IMR-90 (cell line): ENCODE results near the gene CRIP1. TPM values are rescaled to one million over a fixed set of nuclear protein-coding genes. Genes with fewer than 3 reads are reported as not detected.

Source experiments
- ATAC-seq: fragments of 200-7000 bp; cut with Tn5 transposase; 2 replicates; pipeline ENCODE4 v1.9.1; 2020; ENCODE audit warnings: low read depth, mild to moderate bottlenecking, moderate library complexity
- BruUV-seq: library from RNA; stranded (reverse); fragments of 400-500 nt; replicated peaks from 2 replicates; lab custom pipeline; 2021; lab: Mats Ljungman, UMichigan
- CTCF ChIA-PET: fragments of 300-600 bp; formaldehyde crosslinking; extraction: SDS; loops from one replicate; lab custom pipeline; 2021; ENCODE audit warnings: antibody characterized with exemption; lab: Yijun Ruan, JAX
- POLR2A ChIA-PET: fragments of 300-600 bp; sonication (Branson Sonifier 250); formaldehyde crosslinking; loops from one replicate; lab custom pipeline; 2022; ENCODE audit warnings: antibody characterized with exemption; ENCODE audit not compliant: unreplicated experiment; lab: Charles Lee
- DNase-seq: peaks from one replicate; pipeline ENCODE4 v3.0.0; 2013
- H2AFZ ChIP-seq: replicated peaks from 2 replicates; pipeline ENCODE3; 2013; ENCODE audit warnings: low read length, mild to moderate bottlenecking; ENCODE audit not compliant: poor library complexity
- H2AK5ac ChIP-seq: 2 replicates; pipeline ENCODE4 v1.6.1; 2013; ENCODE audit warnings: low read depth, low read length, inconsistent platforms
- H2AK9ac ChIP-seq: replicated peaks from 2 replicates; pipeline ENCODE3; 2013; ENCODE audit warnings: mild to moderate bottlenecking, low read depth, low read length, moderate library complexity; ENCODE audit not compliant: poor library complexity
- H2BK120ac ChIP-seq: 2 replicates; pipeline ENCODE4 v1.6.1; 2013; ENCODE audit warnings: low read depth, low read length, inconsistent platforms
- H2BK15ac ChIP-seq: 3 replicates; pipeline ENCODE4 v1.6.1; 2013; ENCODE audit warnings: low read depth, low read length, inconsistent platforms
- H2BK20ac ChIP-seq: 2 replicates; pipeline ENCODE4 v1.6.1; 2013; ENCODE audit warnings: low read depth, mild to moderate bottlenecking, inconsistent platforms, low read length, moderate library complexity
- H2BK5ac ChIP-seq: 2 replicates; pipeline ENCODE4 v1.6.1; 2013; ENCODE audit warnings: mild to moderate bottlenecking, low read depth, low read length, inconsistent platforms; ENCODE audit not compliant: poor library complexity, severe bottlenecking
- H3K14ac ChIP-seq: replicated peaks from 2 replicates; pipeline ENCODE4 v1.6.1; 2013; ENCODE audit warnings: low read depth, low read length, inconsistent platforms
- H3K18ac ChIP-seq: 2 replicates; pipeline ENCODE4 v1.6.1; 2013; ENCODE audit warnings: low read depth, low read length, control low read depth
- H3K23ac ChIP-seq: 2 replicates; pipeline ENCODE4 v1.6.1; 2013; ENCODE audit warnings: low read depth, low read length, inconsistent platforms
- H3K27ac ChIP-seq: 2 replicates; pipeline ENCODE4 v1.5.1; 2013; ENCODE audit warnings: mild to moderate bottlenecking, control low read depth, low read length; ENCODE audit not compliant: insufficient read depth
- H3K27me3 ChIP-seq: 2 replicates; pipeline ENCODE4 v1.6.1; 2013; ENCODE audit warnings: low read length; ENCODE audit not compliant: control insufficient read depth, insufficient read depth
- H3K36me3 ChIP-seq: 2 replicates; pipeline ENCODE4 v1.6.1; 2013; ENCODE audit warnings: low read length, mixed read lengths; ENCODE audit not compliant: control insufficient read depth, insufficient read depth
- H3K4ac ChIP-seq: 2 replicates; pipeline ENCODE4 v1.6.1; 2013; ENCODE audit warnings: low read depth, low read length, inconsistent platforms
- H3K4me1 ChIP-seq: 2 replicates; pipeline ENCODE4 v1.6.1; 2013; ENCODE audit warnings: low read length, mixed read lengths; ENCODE audit not compliant: control insufficient read depth, insufficient read depth
- H3K4me2 ChIP-seq: 2 replicates; pipeline ENCODE4 v1.6.1; 2013; ENCODE audit warnings: low read depth, mild to moderate bottlenecking, control low read depth, low read length, moderate library complexity
- H3K4me3 ChIP-seq: 2 replicates; pipeline ENCODE4 v1.5.1; 2013; ENCODE audit warnings: low read depth, mild to moderate bottlenecking, control low read depth, low read length, moderate library complexity; ENCODE audit not compliant: insufficient read depth
- H3K56ac ChIP-seq: 2 replicates; pipeline ENCODE4 v1.6.1; 2013; ENCODE audit warnings: low read length, inconsistent platforms; ENCODE audit not compliant: insufficient read depth; ENCODE audit errors: extremely low read depth
- H3K79me1 ChIP-seq, 2 experiments: 2 replicates each; pipeline ENCODE4 v1.6.1; 2013; ENCODE audit warnings: low read length in 2 of 2, inconsistent platforms in 1 of 2, low read depth in 1 of 2
- H3K9ac ChIP-seq: 2 replicates; pipeline ENCODE4 v1.6.1; 2013; ENCODE audit warnings: low read depth, low read length, control low read depth
- H3K9me1 ChIP-seq: 2 replicates; pipeline ENCODE4 v1.6.1; 2013; ENCODE audit warnings: low read length, inconsistent platforms; ENCODE audit not compliant: insufficient read depth
- H3K9me3 ChIP-seq: 2 replicates; pipeline ENCODE4 v1.6.1; 2013; ENCODE audit warnings: low read length; ENCODE audit not compliant: control insufficient read depth, insufficient read depth
- H4K20me1 ChIP-seq: 2 replicates; pipeline ENCODE4 v1.6.1; 2013; ENCODE audit warnings: low read length, inconsistent platforms; ENCODE audit not compliant: insufficient read depth
- H4K5ac ChIP-seq: 2 replicates; pipeline ENCODE4 v1.6.1; 2013; ENCODE audit warnings: mild to moderate bottlenecking, low read depth, low read length, control low read depth
- H4K8ac ChIP-seq, 2 experiments: 2 replicates each; pipeline ENCODE4 v1.6.1; 2013; ENCODE audit warnings: low read depth in 2 of 2, low read length in 2 of 2, control low read depth in 1 of 2, inconsistent platforms in 1 of 2
- H4K91ac ChIP-seq: 2 replicates; pipeline ENCODE4 v1.6.1; 2013; ENCODE audit warnings: low read depth, low read length, inconsistent platforms; ENCODE audit not compliant: insufficient read depth
- BHLHE40 ChIP-seq: fragments of 150-350 bp; IDR thresholded peaks from 2 replicates; pipeline ENCODE4 v1.6.1; 2016; ENCODE audit warnings: mild to moderate bottlenecking, low read depth, low read length
- CEBPB ChIP-seq: IDR thresholded peaks from 2 replicates; pipeline ENCODE4 v1.6.1; 2012; ENCODE audit warnings: low read depth, low read length, improper control_type of control experiment
- CHD1 ChIP-seq: IDR thresholded peaks from 2 replicates; pipeline ENCODE4 v1.6.1; 2012; ENCODE audit warnings: low read depth, low read length, improper control_type of control experiment
- FOS ChIP-seq: fragments of 150-350 bp; IDR thresholded peaks from 2 replicates; pipeline ENCODE4 v1.6.1; 2016; ENCODE audit warnings: low read depth, low read length
- MAFK ChIP-seq: IDR thresholded peaks from 2 replicates; pipeline ENCODE4 v1.6.1; 2012; ENCODE audit warnings: low read depth, low read length, improper control_type of control experiment
- MAZ ChIP-seq: IDR thresholded peaks from 2 replicates; pipeline ENCODE4 v1.6.1; 2012; ENCODE audit warnings: low read depth, mild to moderate bottlenecking, low read length, improper control_type of control experiment, moderate library complexity, borderline replicate concordance
- MXI1 ChIP-seq: IDR thresholded peaks from 2 replicates; pipeline ENCODE4 v1.6.1; 2012; ENCODE audit warnings: low read depth, mild to moderate bottlenecking, low read length, moderate library complexity, borderline replicate concordance
- NFE2L2 ChIP-seq: fragments of 150-350 bp; IDR thresholded peaks from 2 replicates; pipeline ENCODE4 v1.6.1; 2016; ENCODE audit warnings: low read depth, mild to moderate bottlenecking, low read length
- POLR2A ChIP-seq: IDR thresholded peaks from 2 replicates; pipeline ENCODE4 v1.6.1; 2012; ENCODE audit warnings: mild to moderate bottlenecking, low read depth, low read length
- RAD21 ChIP-seq: IDR thresholded peaks from 2 replicates; pipeline ENCODE4 v1.6.1; 2012; ENCODE audit warnings: low read length, improper control_type of control experiment
- RCOR1 ChIP-seq: IDR thresholded peaks from 2 replicates; pipeline ENCODE4 v1.6.1; 2012; ENCODE audit warnings: mild to moderate bottlenecking, low read length, improper control_type of control experiment; ENCODE audit not compliant: insufficient replicate concordance
- RFX5 ChIP-seq: IDR thresholded peaks from 2 replicates; pipeline ENCODE4 v1.8.0; 2012; ENCODE audit warnings: low read depth, mild to moderate bottlenecking, low read length, moderate library complexity
- SMC3 ChIP-seq: fragments of 150-350 bp; IDR thresholded peaks from 2 replicates; pipeline ENCODE4 v1.6.1; 2016; ENCODE audit warnings: low read depth, mild to moderate bottlenecking, antibody characterized with exemption, low read length, moderate library complexity
- WGBS, 2 experiments: methylation state at CpG; one replicate each; pipeline versions ENCODE4 v1.1.5 to v1.1.7; 2013; ENCODE audit warnings: missing lambda C conversion rate in 2 of 2; ENCODE audit not compliant: insufficient read length in 1 of 2; ENCODE audit errors: extremely low coverage in 2 of 2; 5-methylcytosine and 5-hydroxymethylcytosine counted together
- dilution Hi-C: fragments of 300-500 bp; cut with HindIII; formaldehyde crosslinking; loops from one replicate; pipeline ENCODE4 v1.14.3; 2018; ENCODE audit warnings: low sequenced_read_pairs; ENCODE audit not compliant: unreplicated experiment
- in situ Hi-C: fragments of 300-500 bp; cut with MboI; formaldehyde crosslinking; loops from 3 replicates; pipeline ENCODE4 v1.14.3; 2019; ENCODE audit warnings: low sequenced_read_pairs, inconsistent platforms, mixed read lengths
- intact Hi-C: fragments of 100-400 bp; cut with micrococcal nuclease; formaldehyde crosslinking; loops from 2 replicates; pipeline ENCODE4 v1.10.0; 2022
- polyA plus RNA-seq, 3 experiments: library from polyadenylated mRNA; depleted of rRNA; stranded (reverse); fragments of >200 nt; gene quantifications; 2 replicates each; pipeline ENCODE4 v1.2.3, GENCODE V29; 2012; ENCODE audit warnings: low replicate concordance in 1 of 3
- total RNA-seq: library from RNA; depleted of rRNA; stranded (reverse); fragments of >200 nt; gene quantifications from 2 replicates; pipeline ENCODE4 v1.2.3, GENCODE V29; 2012
- TF ChIP-seq, protein P1 (sequence below): conservative IDR thresholded peaks from 2 replicates; pipeline ENCODE4 v1.5.1; 2012; ENCODE audit warnings: mild to moderate bottlenecking, low read depth, low read length, improper control_type of control experiment
- TF ChIP-seq, protein P2 (sequence below): fragments of 150-350 bp; IDR thresholded peaks from 2 replicates; pipeline ENCODE4 v1.6.1; 2016; ENCODE audit warnings: low read depth, mild to moderate bottlenecking, low read length, moderate library complexity, borderline replicate concordance
- TF ChIP-seq, protein P3 (sequence below): fragments of 150-350 bp; IDR thresholded peaks from 2 replicates; pipeline ENCODE4 v1.6.1; 2017; ENCODE audit warnings: mild to moderate bottlenecking, antibody characterized with exemption, low read length, low read depth

Gene CRIP1
- total and polyA plus RNA-seq, 2 of the 4 experiments (the other 2 are of a cell fraction) = 0.21 TPM; not detected in 1

GRCh38 chr14:105460116-105460515, 26.6 kb upstream of the CRIP1 start:
- H3K9me3 ChIP-seq = no peaks in the 10 kb centered on the region
- H3K4ac ChIP-seq = no peak overlapping the region
- H3K23ac ChIP-seq = no peak overlapping the region
- WGBS, 2 experiments = 96% methylated on average over 11 of the region's 17 CpGs; no CpG with 5 or more reads in 1 of the 2 experiments
- intact Hi-C loops (no loop called here), dilution Hi-C loops (no loop called here), in situ Hi-C loops (no loop called here)
- no peak overlapping the region for H3K14ac ChIP-seq
- H2BK15ac ChIP-seq = no peak overlapping the region
- TF ChIP-seq RCOR1 (no peak), CEBPB (no peak), RFX5 (no peak), MAZ (no peak), MXI1 (no peak), BHLHE40 (no peak), FOS (no peak), RAD21 (no peak), POLR2A (no peak), MAFK (no peak), NFE2L2 (no peak), SMC3 (no peak), CHD1 (no peak)
- TF ChIP-seq, protein P1, sequence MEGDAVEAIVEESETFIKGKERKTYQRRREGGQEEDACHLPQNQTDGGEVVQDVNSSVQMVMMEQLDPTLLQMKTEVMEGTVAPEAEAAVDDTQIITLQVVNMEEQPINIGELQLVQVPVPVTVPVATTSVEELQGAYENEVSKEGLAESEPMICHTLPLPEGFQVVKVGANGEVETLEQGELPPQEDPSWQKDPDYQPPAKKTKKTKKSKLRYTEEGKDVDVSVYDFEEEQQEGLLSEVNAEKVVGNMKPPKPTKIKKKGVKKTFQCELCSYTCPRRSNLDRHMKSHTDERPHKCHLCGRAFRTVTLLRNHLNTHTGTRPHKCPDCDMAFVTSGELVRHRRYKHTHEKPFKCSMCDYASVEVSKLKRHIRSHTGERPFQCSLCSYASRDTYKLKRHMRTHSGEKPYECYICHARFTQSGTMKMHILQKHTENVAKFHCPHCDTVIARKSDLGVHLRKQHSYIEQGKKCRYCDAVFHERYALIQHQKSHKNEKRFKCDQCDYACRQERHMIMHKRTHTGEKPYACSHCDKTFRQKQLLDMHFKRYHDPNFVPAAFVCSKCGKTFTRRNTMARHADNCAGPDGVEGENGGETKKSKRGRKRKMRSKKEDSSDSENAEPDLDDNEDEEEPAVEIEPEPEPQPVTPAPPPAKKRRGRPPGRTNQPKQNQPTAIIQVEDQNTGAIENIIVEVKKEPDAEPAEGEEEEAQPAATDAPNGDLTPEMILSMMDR = no peak
- TF ChIP-seq, protein P2, sequence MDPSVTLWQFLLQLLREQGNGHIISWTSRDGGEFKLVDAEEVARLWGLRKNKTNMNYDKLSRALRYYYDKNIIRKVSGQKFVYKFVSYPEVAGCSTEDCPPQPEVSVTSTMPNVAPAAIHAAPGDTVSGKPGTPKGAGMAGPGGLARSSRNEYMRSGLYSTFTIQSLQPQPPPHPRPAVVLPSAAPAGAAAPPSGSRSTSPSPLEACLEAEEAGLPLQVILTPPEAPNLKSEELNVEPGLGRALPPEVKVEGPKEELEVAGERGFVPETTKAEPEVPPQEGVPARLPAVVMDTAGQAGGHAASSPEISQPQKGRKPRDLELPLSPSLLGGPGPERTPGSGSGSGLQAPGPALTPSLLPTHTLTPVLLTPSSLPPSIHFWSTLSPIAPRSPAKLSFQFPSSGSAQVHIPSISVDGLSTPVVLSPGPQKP = no peak
- TF ChIP-seq, protein P3, sequence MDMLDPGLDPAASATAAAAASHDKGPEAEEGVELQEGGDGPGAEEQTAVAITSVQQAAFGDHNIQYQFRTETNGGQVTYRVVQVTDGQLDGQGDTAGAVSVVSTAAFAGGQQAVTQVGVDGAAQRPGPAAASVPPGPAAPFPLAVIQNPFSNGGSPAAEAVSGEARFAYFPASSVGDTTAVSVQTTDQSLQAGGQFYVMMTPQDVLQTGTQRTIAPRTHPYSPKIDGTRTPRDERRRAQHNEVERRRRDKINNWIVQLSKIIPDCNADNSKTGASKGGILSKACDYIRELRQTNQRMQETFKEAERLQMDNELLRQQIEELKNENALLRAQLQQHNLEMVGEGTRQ = no peak
- peaks cover 66% of the 10 kb centered on the region for H3K36me3 ChIP-seq
- H4K5ac ChIP-seq = no peak overlapping the region
- H3K56ac ChIP-seq = no peak overlapping the region
- H3K27me3 ChIP-seq = no peaks in the 10 kb centered on the region
- BruUV-seq = no TSS peak
- H2BK120ac ChIP-seq = no peak overlapping the region
- H3K4me3 ChIP-seq = no peak overlapping the region
- no peak overlapping the region for H3K18ac ChIP-seq
- no peak overlapping the region for H2BK5ac ChIP-seq
- H3K27ac ChIP-seq = no peak overlapping the region
- H3K79me1 ChIP-seq = 0 out of 4 replicates have a peak, but pooled peaks cover 0 to 5% of the 10 kb centered on the region in 2 experiments
- no peak overlapping the region for H2BK20ac ChIP-seq
- H4K20me1 ChIP-seq = no peaks in the 10 kb centered on the region; the same call in 1 of the 2 replicates
- no peaks in the 10 kb centered on the region for H3K9me1 ChIP-seq
- H4K8ac ChIP-seq = no peak overlapping the region
- ChIA-PET CTCF (no interaction called here), POLR2A (no interaction called here)
- no peak overlapping the region for H3K9ac ChIP-seq
- no peak overlapping the region for H2AK9ac ChIP-seq
- H4K91ac ChIP-seq = no peak overlapping the region
- DNase-seq (no peak), ATAC-seq (no peak)
- no peak overlapping the region for H3K4me2 ChIP-seq
- no peak overlapping the region for H2AFZ ChIP-seq
- no peaks in the 10 kb centered on the region for H3K4me1 ChIP-seq
- H2AK5ac ChIP-seq = no peak overlapping the region
